Psoas muscle (tissue), 8 donors: ENCODE results near the gene LRRC10B. TPM values are rescaled to one million over a fixed set of nuclear protein-coding genes. Genes with fewer than 3 reads are reported as not detected.

Source experiments
- ATAC-seq, 4 donors: fragments of 200-7000 bp; cut with Tn5 transposase; one replicate each; pipeline ENCODE4 v1.9.1; 2020; ENCODE audit warnings: moderate library complexity in 3 of 4, mild to moderate bottlenecking in 2 of 4
- DNase-seq, 2 donors: peaks; one replicate each; pipeline ENCODE4 v3.0.0-alpha.2; 2020
- H3K27ac ChIP-seq: fragments of 200-600 bp; one replicate; pipeline ENCODE4 v1.8.0; 2022
- H3K27me3 ChIP-seq, 3 donors: fragments of 200-600 bp in 1 of 3; one replicate each; pipeline versions ENCODE4 v1.6.1 to v1.8.0; 2013 to 2022; ENCODE audit warnings: low read length in 2 of 3, mild to moderate bottlenecking in 2 of 3, moderate library complexity in 1 of 3; ENCODE audit not compliant: insufficient read depth in 3 of 3
- H3K36me3 ChIP-seq, 2 donors: fragments of 200-600 bp in 1 of 2; one replicate each; pipeline versions ENCODE4 v1.6.1 to v1.8.0; 2013 to 2022; ENCODE audit warnings: low read depth in 1 of 2, mild to moderate bottlenecking in 1 of 2, moderate library complexity in 1 of 2; ENCODE audit not compliant: insufficient read depth in 1 of 2
- H3K4me1 ChIP-seq: fragments of 200-600 bp; one replicate; pipeline ENCODE4 v1.8.0; 2022
- H3K4me3 ChIP-seq: fragments of 200-600 bp; one replicate; pipeline ENCODE4 v1.8.0; 2022; ENCODE audit warnings: mild to moderate bottlenecking
- H3K9me3 ChIP-seq: fragments of 200-600 bp; one replicate; pipeline ENCODE4 v1.8.0; 2022
- CTCF ChIP-seq: fragments of 200-600 bp; IDR thresholded peaks from one replicate; pipeline ENCODE4 v1.8.0; 2022; ENCODE audit warnings: antibody characterized with exemption
- WGBS, 3 donors: extraction: QIAGEN DNeasy Blood & Tissue Kit; methylation state at CpG; one replicate each; pipeline versions ENCODE4 v1.1.6 to v1.1.7; 2013; 5-methylcytosine and 5-hydroxymethylcytosine counted together
- intact Hi-C, 2 donors: fragments of 100-400 bp; cut with DNase I; formaldehyde crosslinking; loops; one replicate each; pipeline versions ENCODE4 v1.11.0 to v1.14.2; 2022
- polyA plus RNA-seq, 3 donors: library from polyadenylated mRNA; stranded (reverse); fragments of 200-250 nt; gene quantifications; one replicate each; pipeline ENCODE4 v1.2.3, GENCODE V29; 2013
- total RNA-seq, 4 donors: library from RNA; stranded (reverse); fragmentation: NEBNext Ultra II Directional in 2 of 4; extraction: Animal tissue kit (Norgen Biotek cat#: 25700) in 2 of 4; gene quantifications; one replicate each; pipeline versions ENCODE4 v1.2.1 to v1.2.4, GENCODE V29; 2021 to 2023
- donor health status: healthy with polysubstance abuse.
- donor health status: DM: no; HTN: no; CAD: no; lungs with moderate emphysema.
- donor health status: Bipolar disorder and iron deficiency.
- donor health status: healthy.
- donor health status: DM: yes; HTN: yes; CAD: no.
- donor health status: DM: no; HTN: no; CAD: no.
- donor health status: DM: no; HTN: no; CAD: no.
- donor health status: DM: yes; HTN: yes; CAD: no.

The LRRC10B gene
- total and polyA plus RNA-seq, 7 donors = 0.24 to 2.1 (median 0.52) TPM; not detected in 1

GRCh38 chr11:61533039-61533375 is 24.5 kb downstream of the LRRC10B start:
- no peak for TF ChIP-seq CTCF
- H3K9me3 ChIP-seq = no peaks in the 10 kb centered on the region
- peaks cover 0 to 16% (median 0%) of the 10 kb centered on the region in 3 donors for H3K27me3 ChIP-seq
- no peaks in the 10 kb centered on the region for H3K36me3 ChIP-seq
- H3K4me3 ChIP-seq = no peak overlapping the region
- no peak for DNase-seq
- H3K27ac ChIP-seq = no peak overlapping the region
- intact Hi-C loops = loop anchor here in 1 of 2 donors (5.0 kb wide), 1 partner anchor 104 kb away; no protein-coding TSS in a partner anchor
- H3K4me1 ChIP-seq = no peaks in the 10 kb centered on the region
- no peak for ATAC-seq
- WGBS, 3 donors = 88 to 96% (median 91%) methylated on average over 16 of the region's 16 CpGs

- H3K4me3 ChIP-seq = no peak overlapping the region
- peaks cover 0 to 16% (median 0%) of the 10 kb centered on the region in 3 donors for H3K27me3 ChIP-seq
- ATAC-seq = no peak
- H3K36me3 ChIP-seq = no peaks in the 10 kb centered on the region
- H3K9me3 ChIP-seq = no peaks in the 10 kb centered on the region
- intact Hi-C loops = loop anchor here in 1 of 2 donors (5.0 kb wide), 1 partner anchor 104 kb away; no protein-coding TSS in a partner anchor
- DNase-seq = no peak
- 77 to 84% (median 84%) methylated on average over 8 of the region's 8 CpGs for WGBS, 3 donors
- H3K27ac ChIP-seq = no peak overlapping the region
- TF ChIP-seq CTCF = no peak
- no peaks in the 10 kb centered on the region for H3K4me1 ChIP-seq
Observed at GRCh38 chr11:61533401-61533800, 24.9 kb downstream of the LRRC10B start.

GRCh38 chr11:61534025-61534932 is 25.7 kb downstream of the LRRC10B start:
- no peak for TF ChIP-seq CTCF
- 73 to 80% (median 74%) methylated on average over 36 of the region's 36 CpGs for WGBS, 3 donors
- H3K27me3 ChIP-seq = peaks cover 0 to 14% (median 0%) of the 10 kb centered on the region in 3 donors
- no peak overlapping the region for H3K27ac ChIP-seq
- no peak for DNase-seq
- no peaks in the 10 kb centered on the region for H3K36me3 ChIP-seq
- no peaks in the 10 kb centered on the region for H3K4me1 ChIP-seq
- no peak overlapping the region for H3K4me3 ChIP-seq
- no peak for ATAC-seq
- intact Hi-C loops = loop anchor here in 1 of 2 donors (5.0 kb wide), 1 partner anchor 103 kb away; no protein-coding TSS in a partner anchor
- H3K9me3 ChIP-seq = no peaks in the 10 kb centered on the region

- 37 to 53% (median 38%) methylated on average over 28 to 32 of the region's 32 CpGs for WGBS, 3 donors
- no peak overlapping the region for H3K4me3 ChIP-seq
- TF ChIP-seq CTCF = no peak
- H3K27me3 ChIP-seq = peaks cover 0 to 15% (median 0%) of the 10 kb centered on the region in 3 donors
- DNase-seq (no peak), ATAC-seq (no peak)
- no peak overlapping the region for H3K27ac ChIP-seq
- H3K9me3 ChIP-seq = no peaks in the 10 kb centered on the region
- no peaks in the 10 kb centered on the region for H3K4me1 ChIP-seq
- no peaks in the 10 kb centered on the region for H3K36me3 ChIP-seq
- intact Hi-C loops = loop anchor here in 1 of 2 donors (5.0 kb wide), 1 partner anchor 102 kb away; no protein-coding TSS in a partner anchor
Observed at GRCh38 chr11:61534933-61535839, 26.6 kb downstream of the LRRC10B start.
